H9 (cell line): ENCODE data around the gene BCL6B. TPM values are rescaled to one million over a fixed set of nuclear protein-coding genes. Genes with fewer than 3 reads are reported as not detected.

Source experiments
- DNase-seq: peaks from one replicate; pipeline ENCODE4 v3.0.0-alpha.2; 2017
- H2AFZ ChIP-seq: one replicate; pipeline ENCODE4 v1.6.1; 2013; ENCODE audit warnings: mild to moderate bottlenecking, low read length, control low read depth, moderate library complexity
- H2AK5ac ChIP-seq: 2 replicates; pipeline ENCODE4 v1.6.1; 2013; ENCODE audit warnings: low read length, control low read depth, mixed read lengths; ENCODE audit not compliant: insufficient read length
- H2BK120ac ChIP-seq: one replicate; pipeline ENCODE4 v1.6.1; 2013; ENCODE audit warnings: low read depth, mild to moderate bottlenecking, low read length, control low read depth, inconsistent platforms; ENCODE audit not compliant: poor library complexity, severe bottlenecking
- H2BK12ac ChIP-seq: 2 replicates; pipeline ENCODE4 v1.6.1; 2013; ENCODE audit warnings: low read length, control low read depth, mixed read lengths, low read depth; ENCODE audit not compliant: insufficient read length
- H2BK15ac ChIP-seq: 2 replicates; pipeline ENCODE4 v1.6.1; 2013; ENCODE audit warnings: low read depth, low read length, control low read depth
- H2BK20ac ChIP-seq: one replicate; pipeline ENCODE4 v1.6.1; 2013; ENCODE audit warnings: low read depth, mild to moderate bottlenecking, low read length, control low read depth, inconsistent platforms; ENCODE audit not compliant: poor library complexity, severe bottlenecking
- H2BK5ac ChIP-seq: 2 replicates; pipeline ENCODE4 v1.6.1; 2013; ENCODE audit warnings: low read length, control low read depth, mixed read lengths; ENCODE audit not compliant: insufficient read length
- H3K14ac ChIP-seq: 2 replicates; pipeline ENCODE4 v1.6.1; 2013; ENCODE audit warnings: low read length, control low read depth; ENCODE audit not compliant: insufficient read depth
- H3K18ac ChIP-seq: 2 replicates; pipeline ENCODE4 v1.6.1; 2013; ENCODE audit warnings: low read depth, mild to moderate bottlenecking, mixed read lengths, low read length, control low read depth; ENCODE audit not compliant: insufficient read length
- H3K23ac ChIP-seq: 2 replicates; pipeline ENCODE4 v1.6.1; 2013; ENCODE audit warnings: low read length, control low read depth, mixed read lengths, low read depth; ENCODE audit not compliant: insufficient read length
- H3K23me2 ChIP-seq: 2 replicates; pipeline ENCODE4 v1.6.1; 2013; ENCODE audit warnings: low read depth, mild to moderate bottlenecking, mixed read lengths, low read length, control low read depth; ENCODE audit not compliant: insufficient read length, poor library complexity, severe bottlenecking
- H3K27ac ChIP-seq: 2 replicates; pipeline ENCODE4 v1.5.1; 2013; ENCODE audit warnings: low read length, control low read depth, mixed read lengths, low read depth; ENCODE audit not compliant: insufficient read length
- H3K27me3 ChIP-seq: 2 replicates; pipeline ENCODE4 v1.6.1; 2013; ENCODE audit warnings: low read length, control low read depth, inconsistent platforms; ENCODE audit not compliant: insufficient read depth
- H3K4ac ChIP-seq: 2 replicates; pipeline ENCODE4 v1.6.1; 2013; ENCODE audit warnings: low read depth, mild to moderate bottlenecking, control low read depth, inconsistent platforms, low read length, moderate library complexity
- H3K4me1 ChIP-seq: 2 replicates; pipeline ENCODE4 v1.6.1; 2013; ENCODE audit warnings: low read length, control low read depth, inconsistent platforms; ENCODE audit not compliant: insufficient read depth
- H3K4me2 ChIP-seq: 2 replicates; pipeline ENCODE4 v1.6.1; 2013; ENCODE audit warnings: low read length, control low read depth, mixed read lengths; ENCODE audit not compliant: insufficient read length, insufficient read depth
- H3K56ac ChIP-seq: 2 replicates; pipeline ENCODE4 v1.6.1; 2013; ENCODE audit warnings: low read depth, mild to moderate bottlenecking, mixed read lengths, low read length, control low read depth; ENCODE audit not compliant: insufficient read length
- H3K79me1 ChIP-seq: 2 replicates; pipeline ENCODE4 v1.6.1; 2013; ENCODE audit warnings: low read depth, mild to moderate bottlenecking, moderate library complexity, low read length, control low read depth, inconsistent platforms; ENCODE audit not compliant: insufficient read depth, poor library complexity, severe bottlenecking
- H3K79me2 ChIP-seq: 2 replicates; pipeline ENCODE4 v1.6.1; 2013; ENCODE audit warnings: low read length, control low read depth, inconsistent platforms; ENCODE audit not compliant: insufficient read depth
- H3K9ac ChIP-seq: 2 replicates; pipeline ENCODE4 v1.6.1; 2013; ENCODE audit warnings: low read length, control low read depth, mixed read lengths; ENCODE audit not compliant: insufficient read length; ENCODE audit errors: extremely low read depth
- H3K9me3 ChIP-seq: one replicate; pipeline ENCODE4 v1.6.1; 2013; ENCODE audit warnings: low read depth, low read length, inconsistent platforms; ENCODE audit not compliant: control insufficient read depth
- H3T11ph ChIP-seq: one replicate; pipeline ENCODE4 v1.6.1; 2013; ENCODE audit warnings: mild to moderate bottlenecking, low read length, control low read depth, inconsistent platforms
- H4K20me1 ChIP-seq: one replicate; pipeline ENCODE4 v1.6.1; 2013; ENCODE audit not compliant: control insufficient read depth, insufficient read length, insufficient read depth
- H4K5ac ChIP-seq: 2 replicates; pipeline ENCODE4 v1.6.1; 2013; ENCODE audit warnings: low read depth, mild to moderate bottlenecking, mixed read lengths, low read length, control low read depth; ENCODE audit not compliant: insufficient read length
- H4K8ac ChIP-seq: replicated peaks from 2 replicates; pipeline ENCODE4 v1.6.1; 2013; ENCODE audit warnings: low read length, control low read depth, mixed read lengths, low read depth; ENCODE audit not compliant: insufficient read length
- H4K91ac ChIP-seq: 2 replicates; pipeline ENCODE4 v1.6.1; 2013; ENCODE audit warnings: low read depth, mild to moderate bottlenecking, moderate library complexity, mixed read lengths, low read length, control low read depth; ENCODE audit not compliant: insufficient read length
- H3K27ac Mint-ChIP-seq, 3 experiments: 2 replicates in 2 of 3; 3 replicates in 1 of 3; pipeline ENCODE4 v1.8.0; 2020 to 2021; ENCODE audit warnings: mixed read lengths in 3 of 3, mild to moderate bottlenecking in 1 of 3, moderate library complexity in 1 of 3
- H3K27me3 Mint-ChIP-seq: 2 replicates; pipeline ENCODE4 v1.8.0; 2021; ENCODE audit warnings: low read depth, mild to moderate bottlenecking, moderate library complexity, mixed read lengths
- H3K36me3 Mint-ChIP-seq, 3 experiments: 2 replicates in 2 of 3; 3 replicates in 1 of 3; pipeline ENCODE4 v1.8.0; 2020 to 2021; ENCODE audit warnings: low read depth in 3 of 3, mixed read lengths in 3 of 3; ENCODE audit not compliant: insufficient read depth in 1 of 3
- H3K4me1 Mint-ChIP-seq, 2 experiments: 2 replicates each; pipeline ENCODE4 v1.8.0; 2020; ENCODE audit warnings: mixed read lengths in 2 of 2
- H3K4me3 Mint-ChIP-seq, 2 experiments: 2 replicates in 1 of 2; 3 replicates in 1 of 2; pipeline ENCODE4 v1.8.0; 2020 to 2021; ENCODE audit warnings: mild to moderate bottlenecking in 2 of 2, mixed read lengths in 2 of 2, moderate library complexity in 1 of 2
- H3K9me3 Mint-ChIP-seq, 2 experiments: 2 replicates in 1 of 2; 3 replicates in 1 of 2; pipeline ENCODE4 v1.8.0; 2020; ENCODE audit warnings: mild to moderate bottlenecking in 2 of 2, mixed read lengths in 2 of 2, moderate library complexity in 1 of 2
- WGBS: extraction: QIAGEN DNeasy Blood & Tissue Kit; methylation state at CpG from one replicate; pipeline ENCODE4 v1.1.7; 2013; ENCODE audit warnings: missing lambda C conversion rate, low lambda C conversion rate, mixed read lengths; ENCODE audit not compliant: insufficient read length; ENCODE audit errors: extremely low coverage; 5-methylcytosine and 5-hydroxymethylcytosine counted together
- total RNA-seq: library from RNA; stranded (reverse); gene quantifications from 2 replicates; pipeline ENCODE4 v1.2.1, GENCODE V29; 2021
- TF ChIP-seq, protein P1 (sequence below): fragments of 200-600 bp; sonication (generic); conservative IDR thresholded peaks from 3 replicates; pipeline ENCODE4 v1.8.0; 2021; ENCODE audit warnings: antibody characterized with exemption, mild to moderate bottlenecking

Gene BCL6B
- total RNA-seq, 1 experiment from 2014 or later, result 3.3 TPM

DNA sequence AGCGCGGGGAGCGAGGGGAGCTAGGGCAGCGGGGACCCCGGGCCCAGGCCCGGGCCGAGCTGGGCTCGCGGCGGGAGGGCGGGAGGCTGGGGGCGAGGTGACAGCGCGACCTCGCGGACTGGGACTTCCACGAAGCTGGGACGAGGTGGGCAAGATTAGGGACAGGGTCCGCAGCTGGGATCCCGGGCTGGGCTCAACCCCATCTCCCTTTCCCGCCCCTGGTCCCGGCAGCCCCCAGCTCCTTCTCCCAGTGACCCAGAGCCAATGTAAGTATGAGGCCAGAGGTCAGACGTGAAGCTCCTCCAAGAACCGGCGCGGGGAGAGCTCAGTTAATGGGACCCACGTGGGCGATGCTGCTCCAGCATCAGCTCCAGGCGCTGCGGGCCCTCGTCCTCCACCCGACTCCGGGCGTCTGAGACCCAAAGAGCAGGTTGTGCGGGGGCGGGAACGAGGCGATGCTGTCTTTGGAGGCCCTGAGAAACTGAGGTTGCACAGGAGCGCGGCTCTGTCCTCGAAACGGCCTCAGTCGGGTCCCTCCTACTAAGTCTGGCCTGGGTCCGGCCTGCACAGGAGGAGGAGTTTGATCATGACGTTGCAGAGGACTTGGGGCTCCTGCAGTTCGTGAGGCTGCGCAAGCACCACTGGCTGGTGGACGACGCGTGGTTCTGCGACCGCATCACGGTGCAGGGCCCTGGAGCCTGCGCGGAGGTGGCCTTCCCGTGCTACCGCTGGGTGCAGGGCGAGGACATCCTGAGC is 26.4 kb upstream of the BCL6B start:
- Histone ChIP-seq H2BK120ac (no peak overlapping the region), H3K18ac (no peak overlapping the region), H4K91ac (no peak overlapping the region), H3K23me2 (peaks cover 8% of the 10 kb centered on the region), H3K9ac (no peak overlapping the region), H3T11ph (no peak overlapping the region), H3K79me2 (no peaks in the 10 kb centered on the region), H3K23ac (no peak overlapping the region), H2BK5ac (no peak overlapping the region), H3K27ac (no peak overlapping the region), H3K9me3 (no peaks in the 10 kb centered on the region), H3K4me2 (peak overlapping the region; percentile 52), H2BK12ac (no peak overlapping the region), H2AK5ac (no peak overlapping the region), H4K8ac (no peak overlapping the region), H3K4ac (no peak overlapping the region), H3K14ac (no peak overlapping the region), H4K20me1 (no peaks in the 10 kb centered on the region), H2BK20ac (no peak overlapping the region), H3K4me1 (no peaks in the 10 kb centered on the region), H3K27me3 (peaks cover 2% of the 10 kb centered on the region; the same call in 1 of the 2 replicates), H3K79me1 (no peaks in the 10 kb centered on the region), H3K56ac (no peak overlapping the region), H2BK15ac (no peak overlapping the region), H4K5ac (no peak overlapping the region), H2AFZ (no peak overlapping the region)
- no peak overlapping the region for H3K27ac Mint-ChIP-seq
- H3K27me3 Mint-ChIP-seq, result peaks cover 49% of the 10 kb centered on the region
- DNase-seq, result peak; percentile 77
- H3K4me1 Mint-ChIP-seq, result peaks cover 2 to 4% of the 10 kb centered on the region in 2 experiments; a peak in 3 of 4 replicates
- TF ChIP-seq, protein P1, sequence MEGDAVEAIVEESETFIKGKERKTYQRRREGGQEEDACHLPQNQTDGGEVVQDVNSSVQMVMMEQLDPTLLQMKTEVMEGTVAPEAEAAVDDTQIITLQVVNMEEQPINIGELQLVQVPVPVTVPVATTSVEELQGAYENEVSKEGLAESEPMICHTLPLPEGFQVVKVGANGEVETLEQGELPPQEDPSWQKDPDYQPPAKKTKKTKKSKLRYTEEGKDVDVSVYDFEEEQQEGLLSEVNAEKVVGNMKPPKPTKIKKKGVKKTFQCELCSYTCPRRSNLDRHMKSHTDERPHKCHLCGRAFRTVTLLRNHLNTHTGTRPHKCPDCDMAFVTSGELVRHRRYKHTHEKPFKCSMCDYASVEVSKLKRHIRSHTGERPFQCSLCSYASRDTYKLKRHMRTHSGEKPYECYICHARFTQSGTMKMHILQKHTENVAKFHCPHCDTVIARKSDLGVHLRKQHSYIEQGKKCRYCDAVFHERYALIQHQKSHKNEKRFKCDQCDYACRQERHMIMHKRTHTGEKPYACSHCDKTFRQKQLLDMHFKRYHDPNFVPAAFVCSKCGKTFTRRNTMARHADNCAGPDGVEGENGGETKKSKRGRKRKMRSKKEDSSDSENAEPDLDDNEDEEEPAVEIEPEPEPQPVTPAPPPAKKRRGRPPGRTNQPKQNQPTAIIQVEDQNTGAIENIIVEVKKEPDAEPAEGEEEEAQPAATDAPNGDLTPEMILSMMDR, result no peak
- no peaks in the 10 kb centered on the region for H3K9me3 Mint-ChIP-seq
- peak overlapping the region; percentile 74 to 80; a peak in 4 of 5 replicates for H3K4me3 Mint-ChIP-seq
- no CpG with 5 or more reads among the region's 58 CpGs for WGBS
- H3K36me3 Mint-ChIP-seq, result peaks cover 13 to 39% (median 16%) of the 10 kb centered on the region in 3 experiments; a peak in 6 of 7 replicates
